AG09319 (cell line): ENCODE measurements around the gene TNFRSF8.

ENCODE experiments used
- DNase-seq: peaks from one replicate; pipeline ENCODE4 v3.0.0-alpha.2; 2010; ENCODE audit warnings: low read depth; ENCODE audit errors: extremely low read depth
- CTCF ChIP-seq: IDR thresholded peaks from 2 replicates; pipeline ENCODE4 v1.5.1; 2011; ENCODE audit warnings: low read depth, mild to moderate bottlenecking, inconsistent platforms, low read length, moderate library complexity

Gene TNFRSF8

GRCh38 chr1:12063141-12064072 lies at the start of gene TNFRSF8:
TNFRSF8 (plus strand) TSS chr1:12063303; CDS start chr1:12063599, 296 bp downstream.
- no peak for DNase-seq
- no peak for TF ChIP-seq CTCF

GRCh38 chr1:12014141-12014991 lies 48.7 kb upstream of the TNFRSF8 start:
- DNase-seq: no peak
- TF ChIP-seq CTCF: no peak

DNA sequence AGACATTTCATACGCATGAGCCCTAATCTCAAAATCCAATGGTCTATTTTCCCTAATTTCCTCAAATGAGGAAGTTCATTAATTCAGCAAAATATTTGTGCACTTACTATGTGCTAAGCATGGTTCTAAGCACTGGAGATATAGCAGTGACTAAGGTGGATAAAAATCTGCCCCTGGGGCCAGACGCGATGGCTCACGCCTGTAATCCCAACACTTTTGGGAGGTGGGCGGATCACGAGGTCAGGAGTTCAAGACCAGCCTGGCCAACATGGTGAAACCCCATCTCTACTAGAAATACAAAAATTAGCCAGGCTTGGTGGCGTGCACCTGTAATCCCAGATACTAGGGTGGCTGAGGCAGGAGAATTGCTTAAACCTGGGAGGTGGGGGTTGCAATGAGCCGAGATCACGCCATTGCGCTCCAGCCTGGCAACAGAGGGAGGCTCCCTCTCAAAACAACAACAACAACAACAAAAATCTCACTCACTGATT lies 48.1 kb upstream of the TNFRSF8 start:
- no peak for TF ChIP-seq CTCF
- DNase-seq: no peak

- no peak for DNase-seq
- TF ChIP-seq CTCF: no peak
Measured at GRCh38 chr1:12015499-12015898, 47.6 kb upstream of the TNFRSF8 start.

- DNase-seq: no peak
- no peak for TF ChIP-seq CTCF
Measured at GRCh38 chr1:12016182-12016581, 46.9 kb upstream of the TNFRSF8 start.

- DNase-seq: no peak
Measured at GRCh38 chr1:12019858-12020509, 43.1 kb upstream of the TNFRSF8 start.

More at GRCh38 chr1:12019858-12020509, 43.1 kb upstream of the TNFRSF8 start:
- TF ChIP-seq CTCF: no peak
